ENCODE results near the gene FRMD4A.
"Not testable (repeated sequence)": the region's sequence is repeated elsewhere in the genome, so short reads cannot be mapped to it uniquely, and the experiment has no call there.

The FRMD4A gene

GRCh38 chr10:13945390-13946208 is 385.1 kb downstream of the FRMD4A start:
- no peak for TF ChIP-seq ZNF274 (IDR thresholded peaks at IDR 0.05; ENCODE audit: low read depth, low read length)

GRCh38 chr10:13944823-13945222 is 385.9 kb downstream of the FRMD4A start:
- no peak overlapping the region for H3K4me3 ChIP-seq (ENCODE audit: low read length)
- no peak for TF ChIP-seq ZNF274 (IDR thresholded peaks at IDR 0.05; ENCODE audit: low read depth, low read length)

More at GRCh38 chr10:13945390-13946208, 385.1 kb downstream of the FRMD4A start:
- H3K4me3 ChIP-seq (ENCODE audit: low read length), result no peak overlapping the region

GRCh38 chr10:13943735-13944398 is 386.9 kb downstream of the FRMD4A start:
- TF ChIP-seq ZNF274 (IDR thresholded peaks at IDR 0.05; ENCODE audit: low read depth, low read length), result no peak
- H3K4me3 ChIP-seq (ENCODE audit: low read length), result no peak overlapping the region

GRCh38 chr10:13942035-13942434 is 388.7 kb downstream of the FRMD4A start:
- H3K4me3 ChIP-seq (ENCODE audit: low read length), result no peak overlapping the region
- TF ChIP-seq ZNF274 (IDR thresholded peaks at IDR 0.05; ENCODE audit: low read depth, low read length), result no peak

GRCh38 chr10:13939391-13939790 is 391.3 kb downstream of the FRMD4A start:
- H3K4me3 ChIP-seq (ENCODE audit: low read length), result no peak overlapping the region
- no peak for TF ChIP-seq ZNF274 (IDR thresholded peaks at IDR 0.05; ENCODE audit: low read depth, low read length)

- no peak for TF ChIP-seq ZNF274 (IDR thresholded peaks at IDR 0.05; ENCODE audit: low read depth, low read length)
- no peak overlapping the region for H3K4me3 ChIP-seq (ENCODE audit: low read length)
Measured at GRCh38 chr10:13938950-13939349, 391.8 kb downstream of the FRMD4A start.

- H3K4me3 ChIP-seq (ENCODE audit: low read length), result no peak overlapping the region
- TF ChIP-seq ZNF274 (IDR thresholded peaks at IDR 0.05; ENCODE audit: low read depth, low read length), result no peak
Measured at GRCh38 chr10:13936826-13937225, 393.9 kb downstream of the FRMD4A start.

GRCh38 chr10:13930120-13930519 is 400.6 kb downstream of the FRMD4A start:
- no peak overlapping the region for H3K4me3 ChIP-seq (ENCODE audit: low read length)
- no peak for TF ChIP-seq ZNF274 (IDR thresholded peaks at IDR 0.05; ENCODE audit: low read depth, low read length)

GRCh38 chr10:13928451-13928850 is 402.3 kb downstream of the FRMD4A start:
- TF ChIP-seq ZNF274 (IDR thresholded peaks at IDR 0.05; ENCODE audit: low read depth, low read length), result no peak
- H3K4me3 ChIP-seq (ENCODE audit: low read length), result no peak overlapping the region

- TF ChIP-seq ZNF274 (IDR thresholded peaks at IDR 0.05; ENCODE audit: low read depth, low read length), result no peak
- no peak overlapping the region for H3K4me3 ChIP-seq (ENCODE audit: low read length)
Measured at GRCh38 chr10:13925971-13926780, 404.5 kb downstream of the FRMD4A start.

- H3K4me3 ChIP-seq (ENCODE audit: low read length), result no peak overlapping the region
- no peak for TF ChIP-seq ZNF274 (IDR thresholded peaks at IDR 0.05; ENCODE audit: low read depth, low read length)
Measured at GRCh38 chr10:13924040-13924725, 406.5 kb downstream of the FRMD4A start.

GRCh38 chr10:13922586-13922985 is 408.1 kb downstream of the FRMD4A start:
- no peak for TF ChIP-seq ZNF274 (IDR thresholded peaks at IDR 0.05; ENCODE audit: low read depth, low read length)
- H3K4me3 ChIP-seq (ENCODE audit: low read length), result no peak overlapping the region

GRCh38 chr10:13921941-13922340 is 408.8 kb downstream of the FRMD4A start:
- no peak overlapping the region for H3K4me3 ChIP-seq (ENCODE audit: low read length)
- TF ChIP-seq ZNF274 (IDR thresholded peaks at IDR 0.05; ENCODE audit: low read depth, low read length), result no peak

GRCh38 chr10:13921131-13921530 is 409.6 kb downstream of the FRMD4A start:
- H3K4me3 ChIP-seq (ENCODE audit: low read length), result not testable (repeated sequence)

Measured in GM08714 (cell line).